EL (cell line): ENCODE results near the gene FBN1.
A peak's percentile ranks its signal among the peaks of the same experiment; 100 is the strongest.

Source experiments
- DNase-seq: peaks from one replicate; pipeline ENCODE4 v3.0.0-alpha.2; 2016

FBN1 gene

DNA sequence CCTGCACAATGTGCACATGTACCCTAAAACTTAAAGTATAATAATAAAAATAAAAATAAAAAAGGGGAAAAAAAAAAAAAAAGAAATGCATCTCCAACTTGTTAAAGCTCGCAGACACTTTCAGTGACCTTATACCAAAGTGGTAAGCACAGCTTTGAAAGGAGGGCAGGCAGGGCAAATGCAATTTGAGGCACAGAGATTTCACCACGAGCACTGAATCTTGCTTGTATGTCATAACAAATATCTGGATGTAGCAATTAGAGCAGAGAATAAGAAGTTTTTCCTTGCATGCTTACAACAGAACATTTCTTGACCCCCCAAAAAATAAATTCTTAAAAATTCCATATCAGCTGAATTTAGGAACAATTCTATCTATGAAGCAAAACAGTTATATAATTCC, 66.5 kb downstream of the FBN1 start:
- no peak for DNase-seq

DNA sequence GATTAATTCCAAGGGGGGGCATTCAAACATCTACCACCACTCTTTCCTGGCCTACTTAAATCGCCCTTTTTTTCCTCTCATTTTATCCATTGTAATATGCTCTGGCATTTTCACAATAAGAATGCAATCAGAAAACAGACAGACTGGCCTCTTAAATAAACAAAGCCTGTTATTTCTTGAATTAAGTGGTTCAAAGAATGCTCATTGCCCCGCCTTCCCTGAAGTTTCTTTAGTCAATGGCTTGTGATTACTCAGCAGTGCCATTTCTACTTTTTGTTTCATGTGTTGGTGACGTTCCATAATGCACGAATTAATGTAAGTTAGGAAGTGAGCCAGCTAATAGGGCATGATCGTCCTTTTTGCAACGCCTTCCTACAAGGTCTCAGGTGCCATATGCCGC, 68.0 kb downstream of the FBN1 start:
- peak; percentile 61 for DNase-seq

DNA sequence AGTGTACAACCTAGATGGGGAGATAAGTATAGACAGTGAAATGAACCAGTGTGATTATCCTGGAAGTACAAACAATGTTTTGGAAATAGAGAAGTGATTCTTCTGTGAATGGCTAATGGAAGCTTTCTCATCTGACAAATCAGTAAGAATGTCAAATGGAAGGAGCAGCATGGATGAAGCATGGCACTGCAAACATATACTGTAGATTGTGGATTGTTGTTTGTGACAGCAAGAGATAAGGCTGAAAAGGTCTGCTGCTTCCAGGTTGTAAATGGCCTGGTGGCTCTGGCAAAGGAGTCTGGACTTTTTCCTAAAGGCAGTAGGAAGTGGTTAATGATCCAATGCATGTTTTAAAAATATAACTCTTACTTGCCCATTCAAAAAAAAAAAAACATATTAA, 71.3 kb downstream of the FBN1 start:
- no peak for DNase-seq

DNA sequence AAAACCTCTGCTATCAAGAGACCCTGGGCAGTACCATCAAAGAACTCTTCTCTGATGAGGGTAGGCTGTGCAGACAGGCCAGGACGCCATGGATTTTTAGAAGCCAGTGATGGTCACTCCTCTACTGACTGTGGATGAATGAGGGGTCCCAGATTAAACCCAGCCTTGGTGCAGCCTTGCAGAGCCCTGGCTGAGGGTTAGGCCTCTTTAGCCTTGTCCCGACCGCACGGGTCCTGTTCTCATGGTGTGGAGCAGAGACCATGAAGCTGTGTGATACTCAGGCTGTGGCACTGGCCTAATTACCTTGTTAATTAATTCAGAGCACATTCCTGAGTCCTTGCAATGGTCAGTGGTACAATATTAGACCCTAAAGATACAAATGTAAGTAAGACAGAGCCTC, 71.7 kb downstream of the FBN1 start:
- no peak for DNase-seq

DNA sequence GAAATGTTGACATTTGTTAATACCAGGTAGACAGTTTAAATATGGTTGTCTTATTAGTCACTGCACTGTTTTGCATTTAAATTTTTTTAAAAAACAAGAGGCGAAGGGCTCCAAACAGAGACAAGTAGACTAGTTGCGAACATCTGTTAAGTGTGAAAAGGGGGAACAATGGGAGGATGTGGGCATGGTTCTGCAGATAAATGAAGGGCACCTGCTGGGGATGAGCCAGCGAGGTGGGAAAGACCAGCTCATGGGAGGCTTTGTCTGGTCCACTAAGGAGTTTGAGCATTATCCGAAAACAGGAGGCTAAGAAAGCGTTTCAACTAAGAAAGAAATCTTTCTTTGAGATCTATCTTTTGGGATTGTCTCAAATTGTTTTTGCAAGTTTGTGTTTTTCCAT, 72.7 kb downstream of the FBN1 start:
- no peak for DNase-seq

DNA sequence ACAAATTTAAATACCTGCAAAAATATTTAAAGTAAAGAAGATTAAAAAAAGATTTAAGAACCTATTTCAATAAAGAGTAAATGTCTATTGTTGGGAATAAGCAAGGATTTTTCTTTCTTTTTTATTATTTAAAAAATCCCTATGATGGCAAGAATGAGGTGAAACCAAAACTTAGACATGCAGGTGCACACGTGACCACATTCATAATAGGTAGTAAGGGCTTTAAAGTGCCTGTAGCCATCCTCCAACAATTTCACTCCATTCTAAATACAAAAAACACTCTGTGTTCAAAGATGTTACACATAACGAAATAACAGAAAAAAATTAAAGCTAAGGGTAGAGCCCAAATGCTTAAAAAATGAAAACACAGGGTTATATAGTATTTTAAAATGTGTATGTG, 74.0 kb downstream of the FBN1 start:
- no peak for DNase-seq

DNA sequence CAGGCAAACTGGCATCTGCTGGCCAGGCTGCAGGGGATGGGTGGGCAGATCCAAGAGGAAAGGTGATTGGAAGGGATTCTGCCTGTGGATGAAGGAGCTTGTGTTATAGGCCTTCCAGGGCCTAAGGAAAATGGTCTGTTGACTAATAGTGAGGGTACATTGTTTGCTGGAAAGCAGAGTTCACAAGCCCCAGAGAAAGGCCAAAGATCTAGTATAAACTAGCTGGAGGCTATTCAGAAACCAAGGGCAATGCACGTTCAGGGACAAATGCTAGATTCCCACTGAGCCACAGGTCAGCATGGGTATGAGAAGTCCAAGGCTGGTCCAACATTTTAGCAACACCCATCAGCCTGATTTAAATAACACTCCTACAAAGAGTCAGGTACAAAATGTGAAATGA, 74.7 kb downstream of the FBN1 start:
- DNase-seq: no peak

DNA sequence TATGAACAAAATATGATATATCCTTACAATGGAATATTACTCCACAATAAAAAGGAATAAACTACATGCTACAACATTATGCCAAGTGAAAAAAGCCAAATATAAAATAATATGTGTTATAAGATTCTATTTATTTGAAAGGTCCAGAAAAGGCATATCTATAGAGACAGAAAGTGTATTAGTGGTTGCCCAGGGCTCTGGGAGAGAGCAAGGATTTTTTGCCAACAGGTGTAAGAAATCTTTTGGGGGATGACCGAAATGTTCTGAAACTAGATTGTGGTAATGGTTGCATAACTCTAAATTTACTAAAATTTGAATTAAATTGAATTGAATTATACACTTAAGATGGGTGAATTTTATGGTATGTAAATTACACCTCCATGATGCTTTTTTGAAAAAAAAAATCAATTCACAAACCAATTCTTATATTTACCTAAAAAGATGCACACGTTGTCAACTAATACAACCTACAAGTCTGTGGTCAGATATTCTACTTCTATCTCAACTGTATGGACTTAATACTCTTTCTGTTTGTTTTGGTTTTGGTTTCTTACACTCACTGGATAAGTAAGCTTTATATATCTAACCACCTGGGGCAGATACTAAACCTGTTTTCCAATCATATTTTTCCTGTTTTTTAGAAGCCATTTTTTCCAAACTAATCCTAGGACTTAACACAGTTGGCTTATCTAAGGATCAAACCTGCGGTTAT, 75.8 kb downstream of the FBN1 start:
- DNase-seq: no peak

DNA sequence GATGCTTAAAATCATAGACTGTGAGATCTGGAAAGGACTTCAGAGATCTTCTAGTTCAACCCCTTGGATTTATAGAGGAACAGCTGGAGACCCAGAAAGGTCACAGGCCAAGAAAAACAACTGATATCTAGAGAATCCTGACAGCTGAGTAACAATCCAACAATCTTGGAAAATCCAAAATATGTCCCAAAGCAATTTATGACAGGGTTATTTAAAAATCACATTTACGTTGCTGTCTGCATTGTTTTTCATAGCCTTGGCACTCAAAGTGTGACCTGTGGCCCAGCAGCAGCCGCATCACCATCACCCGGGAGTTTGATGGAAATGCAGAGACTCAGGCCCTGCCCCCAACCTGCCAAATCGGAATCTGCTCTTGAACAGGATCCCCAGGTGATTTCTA, 78.8 kb downstream of the FBN1 start:
- DNase-seq: peak; percentile 84

DNA sequence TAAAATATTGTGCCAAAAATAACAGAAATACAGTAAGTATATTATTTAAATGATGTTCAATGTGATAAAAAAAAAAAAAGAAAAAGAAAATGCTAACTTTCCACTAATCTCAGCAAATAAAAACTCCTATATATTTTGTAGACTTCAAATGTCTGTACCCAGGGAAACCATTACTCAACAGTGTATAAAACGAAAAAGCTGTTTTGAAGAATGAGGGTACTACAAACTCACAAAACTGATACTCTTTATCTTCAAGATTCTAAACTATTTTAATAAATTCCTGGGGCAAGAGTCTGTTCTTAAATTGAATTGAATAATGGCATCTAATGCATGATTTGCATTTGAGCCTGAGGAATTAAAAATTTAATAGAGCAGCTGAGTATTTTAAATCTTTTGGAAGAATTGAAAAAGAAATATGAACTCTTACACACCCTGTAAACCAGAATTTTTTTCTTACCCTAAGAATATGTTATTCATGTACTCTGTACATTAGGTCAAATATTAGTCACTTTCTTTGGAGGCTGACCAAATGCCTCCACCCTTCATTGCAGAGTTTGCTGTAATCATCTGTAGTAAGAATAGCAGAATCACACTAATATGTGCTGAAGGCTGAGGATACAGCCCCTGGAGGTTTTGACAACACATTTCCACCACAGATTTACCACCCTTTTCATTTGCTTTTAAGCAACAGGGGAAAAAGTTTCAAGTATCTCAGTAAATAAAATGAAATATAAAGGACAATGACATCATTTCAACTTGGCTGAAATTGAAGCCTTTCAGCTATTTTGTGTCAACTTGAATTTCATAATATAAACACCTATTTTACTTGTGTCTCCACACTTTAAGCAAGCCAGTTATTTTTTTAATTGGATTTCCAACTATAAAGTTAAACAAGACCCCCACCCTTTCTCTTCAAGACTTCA, 79.7 kb downstream of the FBN1 start:
- DNase-seq: peak; percentile 92

DNA sequence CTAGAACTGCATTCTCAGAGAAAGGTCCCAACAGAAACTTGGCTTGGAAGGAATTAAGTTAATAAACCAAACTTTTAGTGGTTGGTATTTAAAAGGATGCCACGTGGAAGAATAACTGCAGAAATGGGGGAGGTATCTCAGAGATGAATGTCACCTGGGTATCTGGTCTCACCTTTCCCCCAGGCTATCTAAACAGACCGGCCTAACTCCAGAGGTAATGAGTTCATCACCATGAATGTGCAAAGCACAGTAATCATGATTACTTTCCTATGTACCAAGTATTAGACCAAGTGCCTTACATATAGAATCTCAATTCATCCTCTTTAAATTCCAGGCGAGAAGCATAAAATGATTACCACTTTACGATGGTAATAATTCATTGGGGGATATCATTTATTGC, 80.8 kb downstream of the FBN1 start:
- no peak for DNase-seq

DNA sequence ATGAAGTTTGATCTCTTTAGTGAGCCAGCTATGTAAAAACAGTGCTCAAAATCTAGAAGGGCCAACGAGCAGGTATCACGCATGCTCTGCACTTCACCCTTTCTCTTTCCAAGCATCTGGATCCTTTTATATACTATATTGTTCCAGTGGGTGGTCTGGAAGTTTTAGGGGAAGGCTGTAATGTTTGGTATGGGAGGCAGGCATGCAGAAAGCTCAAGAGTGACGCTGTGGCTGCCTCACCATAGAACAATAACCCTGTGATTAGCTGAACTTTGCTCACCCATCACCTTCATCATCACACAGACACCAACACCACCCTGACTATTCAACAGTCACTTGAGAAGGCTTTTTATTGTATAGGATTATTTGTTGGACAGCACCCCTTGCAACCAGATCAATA, 81.6 kb downstream of the FBN1 start:
- no peak for DNase-seq

DNA sequence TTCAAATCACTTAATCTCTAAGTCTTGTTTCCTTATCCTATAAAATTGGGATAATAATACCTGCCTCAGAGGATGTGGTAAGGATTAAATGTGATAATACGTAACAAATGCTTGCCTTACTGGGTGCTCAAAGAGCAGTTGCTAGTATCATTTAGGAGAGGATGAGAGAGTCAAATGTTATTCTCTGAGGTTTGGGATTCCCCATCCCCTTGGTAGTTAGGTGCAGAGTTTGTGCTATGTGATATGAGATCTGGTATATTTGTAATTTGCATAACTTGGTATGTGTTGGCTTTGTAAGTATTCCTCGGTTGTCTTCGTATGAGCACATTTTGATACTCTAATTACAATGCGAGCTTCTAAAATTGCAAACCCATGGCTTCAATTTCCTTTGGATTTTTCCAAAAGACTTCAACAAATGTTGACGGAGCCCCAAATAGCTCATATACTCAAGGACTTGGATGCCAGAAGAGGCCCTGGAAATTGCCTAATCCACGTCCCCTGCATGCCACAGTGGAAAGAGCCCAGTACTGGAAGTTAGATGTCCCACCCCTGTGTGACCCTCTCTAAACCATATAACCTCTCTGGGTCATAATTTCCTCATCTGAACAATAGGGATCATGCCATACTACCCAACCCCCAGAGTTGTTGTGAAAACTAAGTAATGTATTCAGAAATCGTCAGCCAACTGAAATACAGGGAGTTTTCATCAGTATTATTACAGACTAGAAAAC, 85.0 kb downstream of the FBN1 start:
- no peak for DNase-seq

DNA sequence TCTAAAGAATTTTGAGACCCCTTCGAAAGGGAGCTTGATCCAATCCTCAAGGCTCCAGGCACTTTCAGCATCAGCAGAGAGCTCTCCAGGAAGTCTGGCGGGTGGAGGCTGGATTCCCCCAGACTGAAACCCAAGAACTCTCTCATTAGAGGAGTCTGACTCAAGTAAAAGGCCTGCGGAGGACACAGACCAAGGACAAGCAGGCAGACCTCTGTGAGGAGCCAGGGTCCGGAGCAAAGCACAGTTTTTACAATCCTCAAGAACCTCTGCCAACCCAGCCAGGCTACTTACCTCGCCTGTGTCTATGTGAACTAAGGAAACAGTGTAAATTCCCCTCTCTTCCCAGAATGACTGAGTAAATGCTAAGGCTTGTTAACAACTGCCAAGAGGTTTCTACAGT, 86.2 kb downstream of the FBN1 start:
- DNase-seq: peak; percentile 88

DNA sequence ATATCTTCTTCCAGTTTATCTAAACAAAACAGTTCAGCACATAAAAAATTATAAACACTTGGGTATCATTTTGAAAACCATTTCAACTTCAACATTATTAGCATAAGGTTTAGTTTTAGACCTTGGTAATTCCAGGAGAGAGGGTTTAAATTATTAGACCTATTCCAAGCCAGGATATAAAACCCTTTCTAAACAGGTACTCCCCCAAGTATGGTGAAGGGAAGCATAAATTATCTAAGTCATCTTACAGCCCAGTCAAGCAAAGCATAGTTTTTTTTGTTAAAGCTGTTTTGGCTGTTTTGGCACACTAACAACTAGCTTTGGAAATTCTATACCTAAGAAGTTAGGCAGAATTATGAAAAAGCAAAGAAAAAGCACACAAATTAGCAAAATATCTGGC, 87.3 kb downstream of the FBN1 start:
- DNase-seq: no peak

DNA sequence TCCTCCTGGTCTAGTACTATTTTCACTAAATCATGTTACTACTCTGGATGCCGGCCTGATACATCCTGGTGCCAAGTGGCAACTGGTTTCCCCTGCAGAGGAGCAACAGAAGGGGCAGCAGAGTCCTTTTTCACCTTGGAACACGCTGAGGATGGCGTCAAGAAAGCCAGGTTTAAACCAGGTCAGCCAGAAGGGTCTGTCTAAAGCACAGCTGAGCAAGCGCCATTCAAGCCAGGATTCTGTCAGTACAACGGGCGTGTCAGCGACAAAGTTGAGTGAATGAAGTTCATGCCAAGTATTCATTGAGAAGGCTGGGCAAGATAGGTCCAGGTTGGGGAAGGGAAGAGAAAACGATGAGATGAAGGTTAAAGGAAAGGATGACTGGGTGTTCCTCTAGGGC, 88.2 kb downstream of the FBN1 start:
- no peak for DNase-seq

DNA sequence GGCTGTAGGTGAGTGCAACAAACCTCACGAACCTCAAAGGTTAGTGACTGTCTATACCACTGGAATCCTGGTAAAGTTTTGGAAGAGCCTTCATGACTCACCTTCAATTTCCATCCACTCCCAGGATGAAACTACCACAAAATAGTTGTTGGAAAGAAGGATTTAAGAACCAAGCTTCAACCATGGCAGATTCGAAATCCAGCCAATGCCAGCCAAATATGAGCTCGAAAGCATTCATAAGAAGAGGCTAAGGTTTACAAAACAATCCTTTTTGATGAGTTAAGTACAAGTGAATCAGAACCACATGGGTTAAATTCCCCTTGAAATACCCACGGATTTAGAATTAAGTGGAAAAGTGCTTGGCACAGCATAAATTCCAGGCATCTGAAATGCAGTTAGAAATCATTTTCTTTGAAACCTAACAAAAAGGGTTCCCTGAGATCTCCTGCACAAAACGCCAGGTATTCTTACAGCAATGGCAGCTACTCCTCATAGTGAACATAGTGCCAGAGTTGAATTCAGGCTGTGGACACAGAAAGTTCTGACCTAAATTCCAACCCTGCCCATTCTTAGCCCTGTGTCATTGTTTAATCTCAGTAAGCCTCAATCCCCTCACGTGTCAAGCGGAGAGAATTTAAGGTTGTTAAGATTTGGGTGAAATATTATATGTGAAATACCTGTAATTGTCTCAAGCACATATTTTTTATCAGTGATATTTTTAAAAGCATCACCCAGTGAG, 89.2 kb downstream of the FBN1 start:
- DNase-seq: no peak

DNA sequence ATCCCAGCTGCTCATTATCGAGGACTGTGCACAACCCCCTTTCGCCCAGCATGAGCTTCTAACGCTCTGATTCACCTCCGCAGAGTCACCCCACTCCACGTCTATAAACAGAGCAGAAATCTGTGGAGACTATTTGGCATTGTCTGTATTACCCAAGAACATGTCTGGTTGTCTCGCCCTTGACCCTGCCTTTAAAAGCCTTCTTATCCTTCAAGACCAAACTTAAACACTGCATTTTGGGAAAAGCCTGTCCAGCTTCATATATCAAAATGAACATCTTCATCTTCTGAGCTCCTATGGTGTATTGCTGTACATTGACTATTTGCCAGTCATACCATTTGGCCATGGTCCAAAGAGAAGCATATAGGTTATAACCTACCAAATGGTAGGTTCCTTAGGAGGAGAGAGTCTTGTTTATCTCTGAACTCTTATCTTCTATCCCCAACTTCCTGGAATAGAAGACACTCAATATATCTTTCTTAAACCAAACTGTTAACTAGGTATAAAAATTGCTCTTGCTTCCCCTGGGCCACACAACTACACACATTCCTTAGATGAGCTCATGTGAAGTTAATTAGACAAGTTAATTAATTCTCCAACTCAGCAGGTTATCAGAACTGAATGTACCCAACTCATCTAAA, 90.1 kb downstream of the FBN1 start:
- peak; percentile 88 for DNase-seq

DNA sequence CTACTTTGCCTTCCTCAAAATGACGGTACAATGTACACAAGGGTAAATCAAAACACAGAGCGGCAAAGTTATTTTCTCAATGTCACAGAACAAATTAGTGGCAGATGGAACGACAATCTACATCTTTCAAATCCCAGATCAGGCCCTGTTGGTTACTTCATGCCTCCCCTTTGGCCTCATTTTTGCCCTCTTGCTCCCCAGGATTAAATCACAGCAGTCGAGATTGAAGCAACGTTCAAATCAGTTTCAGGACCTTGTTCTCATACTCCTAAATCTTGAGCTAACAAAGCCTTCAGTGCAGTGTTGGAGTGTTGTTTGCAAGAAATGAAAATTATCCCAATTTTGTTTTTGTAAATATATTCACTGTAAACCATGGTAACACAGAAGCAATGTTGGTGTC, 91.4 kb downstream of the FBN1 start:
- no peak for DNase-seq

DNA sequence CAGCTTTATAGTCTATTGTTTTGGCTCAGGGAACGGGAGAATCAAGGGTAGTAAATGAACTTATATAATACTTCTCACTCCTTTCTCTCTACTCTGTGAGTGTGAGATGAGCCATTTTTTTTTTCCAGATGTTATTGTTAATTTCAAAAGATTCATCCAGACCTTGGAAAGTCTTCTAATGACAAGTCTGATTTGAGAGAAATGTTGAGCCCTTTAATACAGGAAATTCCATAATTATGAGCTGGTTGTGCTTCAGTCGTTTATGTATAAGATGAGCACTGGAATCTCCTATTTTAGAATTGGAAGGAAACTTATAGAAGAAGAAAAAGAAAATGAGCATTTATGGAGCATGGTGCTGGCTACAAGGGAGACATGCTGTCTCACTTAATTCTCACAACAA, 92.0 kb downstream of the FBN1 start:
- peak; percentile 70 for DNase-seq

DNA sequence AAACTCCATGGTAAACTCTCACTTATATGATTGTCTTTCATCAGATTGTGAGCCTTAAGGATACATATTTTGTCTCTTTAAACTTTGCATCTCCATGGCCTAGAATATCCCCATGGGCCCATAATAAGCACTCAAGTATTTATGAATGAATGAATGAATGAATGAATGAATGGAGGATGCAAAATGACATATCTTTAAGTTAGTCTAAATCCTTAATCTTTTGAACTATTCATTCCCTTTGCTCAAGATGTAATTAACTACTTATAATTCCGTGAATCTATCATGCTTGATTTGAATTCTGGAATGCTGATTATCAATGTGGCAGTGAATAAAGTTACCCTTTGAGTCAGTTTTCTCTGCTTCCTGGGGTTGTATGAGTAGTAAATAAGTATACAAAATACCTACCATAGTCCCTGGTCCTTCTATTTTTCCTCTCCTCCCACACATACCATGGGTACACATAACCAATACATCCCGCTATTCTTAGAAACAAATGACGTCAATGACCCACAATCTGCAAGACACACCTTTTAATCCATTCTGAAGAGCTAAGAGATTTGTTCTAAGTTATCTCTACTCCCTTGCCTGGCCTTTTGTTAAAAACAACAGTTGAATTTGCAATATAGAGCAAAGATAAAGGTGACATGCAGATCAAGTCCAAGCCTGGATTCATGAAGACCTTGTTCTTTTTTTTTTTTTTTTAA, 94.5 kb downstream of the FBN1 start:
- no peak for DNase-seq

DNA sequence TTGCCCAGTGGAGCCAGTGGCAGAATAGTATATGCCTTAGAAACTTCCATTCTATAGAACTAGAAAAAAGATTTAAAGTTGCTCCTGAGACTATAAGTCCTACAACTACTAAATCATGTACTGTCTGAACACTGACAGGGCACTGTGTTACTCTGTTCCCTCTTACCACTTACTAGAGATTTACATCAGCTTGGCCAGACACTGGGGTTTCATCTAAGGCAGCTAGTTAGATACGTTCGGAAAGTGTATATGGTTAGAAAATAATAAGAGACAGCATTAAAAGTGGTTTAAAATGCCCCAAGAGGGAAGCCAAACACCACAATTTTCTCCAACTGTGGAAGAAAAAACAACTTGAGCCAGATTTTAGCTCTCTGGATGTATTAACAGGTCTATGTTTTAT, 97.1 kb downstream of the FBN1 start:
- DNase-seq: no peak
